Skeletal muscle tissue (tissue), 4 donors: ENCODE data around the gene LYPD5. TPM values are rescaled to one million over a fixed set of nuclear protein-coding genes. Genes with fewer than 3 reads are reported as not detected.

Experiments
- H3K27ac ChIP-seq: one replicate; pipeline ENCODE4 v1.7.0; 2013; ENCODE audit warnings: mild to moderate bottlenecking, low read depth, low read length, inconsistent platforms
- H3K27me3 ChIP-seq, 3 donors: one replicate each; pipeline ENCODE4 v1.7.0; 2013; ENCODE audit warnings: low read length in 3 of 3; ENCODE audit not compliant: control insufficient read depth in 3 of 3, insufficient read depth in 3 of 3
- H3K36me3 ChIP-seq, 3 donors: one replicate each; pipeline ENCODE4 v1.7.0; 2013; ENCODE audit warnings: low read length in 3 of 3; ENCODE audit not compliant: control insufficient read depth in 3 of 3, insufficient read depth in 3 of 3
- H3K4me1 ChIP-seq, 3 donors: one replicate each; pipeline ENCODE4 v1.7.0; 2013; ENCODE audit warnings: low read length in 3 of 3, mild to moderate bottlenecking in 3 of 3; ENCODE audit not compliant: control insufficient read depth in 3 of 3, insufficient read depth in 3 of 3
- H3K4me3 ChIP-seq, 3 donors: one replicate each; pipeline ENCODE4 v1.7.0; 2013; ENCODE audit warnings: low read length in 3 of 3
- H3K9ac ChIP-seq, 3 donors: one replicate each; pipeline ENCODE4 v1.7.0; 2013; ENCODE audit warnings: low read length in 3 of 3, mild to moderate bottlenecking in 3 of 3, moderate library complexity in 2 of 3, low read depth in 1 of 3
- H3K9me3 ChIP-seq, 3 donors: one replicate each; pipeline ENCODE4 v1.7.0; 2013; ENCODE audit warnings: low read length in 3 of 3; ENCODE audit not compliant: control insufficient read depth in 3 of 3
- total RNA-seq: library from RNA; depleted of rRNA; stranded (reverse); fragments of >200 nt; gene quantifications from one replicate; pipeline ENCODE4 v1.2.3, GENCODE V29; 2014
- donor health status: Osteomylitis.

Gene LYPD5
- total RNA-seq, 1 donor from 2014 or later = not detected

- Histone ChIP-seq H3K9ac (no peak overlapping the region), H3K27me3 (no peaks in the 10 kb centered on the region), H3K4me3 (no peak overlapping the region), H3K4me1 (peaks cover 3 to 4% (median 3%) of the 10 kb centered on the region in 3 donors), H3K36me3 (peaks cover 55 to 68% (median 58%) of the 10 kb centered on the region in 3 donors), H3K9me3 (no peaks in the 10 kb centered on the region), H3K27ac (no peak overlapping the region)
Observed at GRCh38 chr19:43748205-43748594, 54.0 kb downstream of the LYPD5 start.

DNA sequence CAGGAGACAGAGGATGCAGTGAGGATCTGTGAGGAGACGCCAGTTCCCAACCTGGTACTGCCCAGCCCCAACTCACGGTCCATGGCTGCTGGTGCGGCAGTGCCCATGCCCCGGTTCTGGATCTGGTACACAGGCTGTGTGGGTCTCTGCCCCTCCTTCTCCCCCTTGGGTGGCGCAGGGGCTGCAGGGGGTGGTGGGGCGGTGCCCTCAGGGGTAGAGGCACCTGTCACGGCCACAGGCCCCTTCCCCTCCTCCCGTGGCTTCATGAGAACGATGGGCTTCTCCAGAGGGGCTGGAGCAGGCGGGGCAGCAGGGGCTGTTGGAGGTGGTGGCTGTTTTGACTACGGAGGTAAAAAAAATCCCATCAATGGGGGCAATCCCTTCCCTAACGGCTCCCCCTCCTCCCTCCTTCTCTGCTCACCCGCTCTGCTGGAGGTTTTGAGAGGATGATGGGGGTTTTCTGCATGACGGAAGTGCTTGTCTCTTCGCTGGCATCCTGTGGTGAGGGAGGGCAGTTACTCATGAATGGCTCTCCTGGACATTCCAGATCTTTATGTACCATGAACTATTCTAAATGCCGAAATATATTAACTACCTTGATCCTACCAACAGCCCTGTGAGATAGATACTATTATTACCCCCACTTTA, 54.6 kb downstream of the LYPD5 start:
- no peak overlapping the region for H3K27ac ChIP-seq
- no peak overlapping the region for H3K4me3 ChIP-seq
- H3K36me3 ChIP-seq = peaks cover 56 to 71% (median 61%) of the 10 kb centered on the region in 3 donors
- no peaks in the 10 kb centered on the region for H3K27me3 ChIP-seq
- peaks cover 0 to 3% (median 0%) of the 10 kb centered on the region in 3 donors for H3K4me1 ChIP-seq
- no peak overlapping the region for H3K9ac ChIP-seq
- H3K9me3 ChIP-seq = no peaks in the 10 kb centered on the region

Other genes with a start within 250 kb of the LYPD5 start
- 7.3 TPM for gene XRCC1, start 226.9 kb downstream of the LYPD5 start, total RNA-seq
- gene PINLYP, start 226.6 kb downstream of the LYPD5 start, total RNA-seq = 6.8 TPM
- 24.5 TPM for gene IRGQ, start 206.3 kb downstream of the LYPD5 start, total RNA-seq
- 6.8 TPM for gene ZNF576, start 205.9 kb downstream of the LYPD5 start, total RNA-seq
- not detected for gene SRRM5, start 190.4 kb downstream of the LYPD5 start, total RNA-seq
- 44.9 TPM for gene ZNF428, start 182.8 kb downstream of the LYPD5 start, total RNA-seq
- gene CADM4, start 162.6 kb downstream of the LYPD5 start, total RNA-seq = 7.8 TPM
- 2.1 TPM for gene PLAUR, start 132.3 kb downstream of the LYPD5 start, total RNA-seq
- not detected for gene IRGC, start 86.4 kb downstream of the LYPD5 start, total RNA-seq
- gene SMG9, start 47.5 kb downstream of the LYPD5 start, total RNA-seq = 6.3 TPM
- gene KCNN4, start 21.5 kb downstream of the LYPD5 start, total RNA-seq = 1.0 TPM
- 21.4 TPM for gene ZNF283, start 24.9 kb upstream of the LYPD5 start, total RNA-seq
- 1.6 TPM for gene ZNF404, start 81.5 kb upstream of the LYPD5 start, total RNA-seq
- gene ZNF45, start 132.8 kb upstream of the LYPD5 start, total RNA-seq = 13.0 TPM
- 6.3 TPM for gene ZNF221, start 148.8 kb upstream of the LYPD5 start, total RNA-seq
- 13.0 TPM for gene ZNF155, start 181.7 kb upstream of the LYPD5 start, total RNA-seq
- gene ZNF230, start 200.5 kb upstream of the LYPD5 start, total RNA-seq = 4.2 TPM
- gene ZNF222, start 222.9 kb upstream of the LYPD5 start, total RNA-seq = 5.7 TPM
- gene ZNF223, start 249.6 kb upstream of the LYPD5 start, total RNA-seq = 5.2 TPM